Renal cortical epithelial cell (primary cell): ENCODE data around the gene MYO18A. TPM values are rescaled to one million over a fixed set of nuclear protein-coding genes. Genes with fewer than 3 reads are reported as not detected.

Source experiments
- DNase-seq: peaks from one replicate; pipeline ENCODE4 v3.0.0-alpha.2; 2011; ENCODE audit warnings: low read depth
- total RNA-seq: library from RNA; depleted of rRNA; stranded (reverse); fragments of >200 nt; gene quantifications from 2 replicates; pipeline ENCODE4 v1.2.3, GENCODE V29; 2014

The MYO18A gene
- total RNA-seq, 1 donor from 2014 or later, result 65.5 TPM

GRCh38 chr17:29168079-29168758 is 12.0 kb downstream of the MYO18A start:
- DNase-seq, result no peak

- no peak for DNase-seq
Observed at GRCh38 chr17:29167393-29168078, 12.7 kb downstream of the MYO18A start.

- DNase-seq, result no peak
Observed at GRCh38 chr17:29166507-29166887, 13.7 kb downstream of the MYO18A start.

- no peak for DNase-seq
Observed at GRCh38 chr17:29165800-29166506, 14.2 kb downstream of the MYO18A start.

- DNase-seq, result no peak
Observed at GRCh38 chr17:29165261-29165660, 14.9 kb downstream of the MYO18A start.

DNA sequence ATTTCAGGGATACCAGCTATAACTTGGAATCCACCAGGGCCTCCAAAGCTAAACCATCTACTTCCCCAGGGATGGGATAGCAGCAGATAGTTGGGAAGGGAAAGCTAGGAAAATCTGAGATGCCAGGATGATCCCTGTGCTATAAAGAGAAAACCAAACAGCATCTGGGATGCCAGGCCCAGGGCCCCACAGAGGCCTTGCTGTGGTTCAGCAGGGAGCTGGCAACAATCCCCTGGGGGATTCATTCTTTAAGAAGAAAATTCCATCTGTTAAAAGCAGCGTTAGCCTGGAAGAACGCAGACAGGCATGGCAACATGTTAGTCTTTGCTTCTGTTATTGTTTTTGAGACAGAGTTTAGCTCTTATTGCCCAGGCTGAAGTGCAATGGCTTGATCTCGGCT is 16.6 kb downstream of the MYO18A start:
- DNase-seq, result no peak

GRCh38 chr17:29162909-29163341 is 17.3 kb downstream of the MYO18A start:
- no peak for DNase-seq

DNA sequence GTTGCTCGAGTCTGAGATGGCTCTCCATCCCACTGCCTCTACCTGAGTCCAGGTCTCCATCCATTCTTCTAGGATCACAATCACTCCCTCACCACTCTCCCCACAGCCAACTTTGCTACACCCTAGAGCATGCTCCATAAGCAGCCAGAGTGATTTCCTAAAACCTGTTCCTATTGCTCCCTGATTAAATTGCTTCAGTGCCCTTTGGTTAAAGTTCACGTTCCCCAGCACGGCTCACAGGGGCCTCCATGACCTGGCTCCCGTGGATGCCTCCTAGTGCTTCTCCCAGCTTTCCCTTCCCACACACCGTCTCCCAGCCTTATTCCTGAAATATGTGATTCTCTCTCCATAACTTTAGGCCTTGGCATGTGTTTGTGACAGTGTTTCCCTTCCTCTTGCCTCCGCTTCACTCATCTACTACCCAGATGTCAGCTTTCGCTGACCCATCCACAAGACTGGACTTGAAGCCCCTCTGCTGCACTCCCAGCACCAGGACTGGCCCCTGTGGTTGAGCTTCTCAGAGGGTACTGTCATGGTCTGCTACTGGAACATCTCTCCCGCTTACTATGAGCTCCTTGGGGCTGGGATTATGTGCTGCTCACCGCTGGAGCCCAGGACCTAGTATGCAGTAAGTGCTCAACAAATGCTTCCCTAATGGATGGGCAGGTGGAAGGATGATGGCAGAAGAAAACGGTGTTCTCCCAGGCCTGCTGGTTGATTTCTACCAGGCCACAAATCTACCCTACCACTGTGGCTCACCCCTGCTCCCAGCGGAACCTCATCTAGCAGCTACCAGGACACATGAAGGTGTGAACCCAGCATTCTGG is 17.9 kb downstream of the MYO18A start:
- no peak for DNase-seq

GRCh38 chr17:29160253-29160652 is 19.9 kb downstream of the MYO18A start:
- DNase-seq, result no peak

GRCh38 chr17:29159306-29159860 is 20.8 kb downstream of the MYO18A start:
- DNase-seq, result no peak

GRCh38 chr17:29158488-29159275 is 21.5 kb downstream of the MYO18A start:
- peak; percentile 69 for DNase-seq

GRCh38 chr17:29158096-29158487 is 22.1 kb downstream of the MYO18A start:
- DNase-seq, result no peak

DNA sequence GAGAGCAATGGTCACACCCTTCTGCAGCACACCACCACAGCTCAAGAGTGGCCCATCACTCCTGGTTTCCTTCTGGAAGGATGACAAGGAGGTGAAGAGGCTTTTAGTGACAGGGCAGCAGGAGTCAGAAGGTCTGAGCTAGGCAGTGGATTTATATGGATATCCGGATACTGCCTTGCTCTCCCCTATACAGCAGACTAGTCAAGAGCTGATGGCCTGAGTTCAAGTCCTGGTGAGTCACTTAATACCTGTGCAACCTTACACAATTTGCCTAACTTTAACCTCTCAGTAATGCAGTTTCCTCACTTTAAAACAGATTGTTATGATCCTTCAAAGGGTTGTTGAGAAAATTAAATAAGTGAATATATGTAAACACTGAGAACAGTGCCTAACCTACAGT is 22.9 kb downstream of the MYO18A start:
- no peak for DNase-seq

GRCh38 chr17:29156781-29157180 is 23.4 kb downstream of the MYO18A start:
- no peak for DNase-seq

DNA sequence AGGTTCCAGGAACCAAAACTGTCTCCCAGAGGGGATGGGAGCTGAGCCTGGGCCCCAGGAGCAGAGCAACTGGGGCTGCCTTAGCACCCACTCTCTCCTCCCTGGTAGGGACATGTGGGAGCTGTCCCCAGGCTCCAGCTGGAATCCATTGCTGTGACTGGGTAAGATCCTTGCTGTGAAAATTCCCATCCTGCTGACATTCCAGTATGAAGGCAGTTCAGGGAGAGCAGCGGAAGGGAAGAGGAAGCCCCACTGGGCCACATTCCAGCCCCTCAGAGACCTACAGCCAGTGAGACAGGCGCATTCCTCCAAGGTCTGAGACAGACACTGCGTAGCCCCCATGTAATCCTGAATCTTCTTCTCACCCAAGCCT is 24.2 kb downstream of the MYO18A start:
- DNase-seq, result no peak

GRCh38 chr17:29155227-29155965 is 24.8 kb downstream of the MYO18A start:
- DNase-seq, result peak; percentile 80

- no peak for DNase-seq
Observed at GRCh38 chr17:29154516-29155226, 25.5 kb downstream of the MYO18A start.

DNA sequence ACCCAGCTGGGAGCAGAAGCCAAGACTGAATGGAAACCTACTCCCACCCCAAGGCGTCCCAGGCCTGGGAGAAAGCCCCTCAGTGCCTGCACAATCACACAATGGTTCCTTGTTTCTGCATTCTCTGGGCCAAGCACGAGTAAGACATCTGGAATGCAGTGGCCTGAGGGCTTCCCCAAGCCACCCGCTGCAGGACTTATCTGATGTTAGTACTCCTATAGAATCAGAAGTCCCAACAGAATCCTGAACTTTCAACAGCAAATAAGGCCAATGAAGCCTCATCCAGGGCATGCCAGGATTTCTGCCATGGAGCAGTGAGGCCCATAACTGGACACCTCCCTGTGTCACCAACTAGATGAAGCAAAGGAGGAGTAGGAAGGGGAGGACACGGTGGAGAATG is 28.6 kb downstream of the MYO18A start:
- DNase-seq, result peak; percentile 66

DNA sequence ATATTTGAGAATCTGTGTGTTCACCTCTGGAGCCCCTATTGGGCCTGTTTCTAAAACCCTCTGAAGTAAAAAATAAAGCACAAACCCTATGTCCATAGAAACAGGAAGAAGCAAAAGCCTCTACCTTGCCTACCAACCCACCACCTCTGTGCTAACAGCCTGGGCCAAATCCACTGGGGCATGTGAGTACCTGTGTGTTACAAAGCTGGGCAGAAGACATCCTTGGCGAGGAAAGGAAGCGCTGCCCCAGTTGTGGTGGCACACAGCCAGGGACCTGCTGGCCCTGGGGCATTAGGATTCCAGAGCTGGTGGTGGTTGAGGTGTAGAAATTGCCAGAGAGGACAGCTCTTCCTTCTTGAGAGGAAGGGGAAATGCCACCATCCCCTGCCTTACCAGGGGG is 30.0 kb downstream of the MYO18A start:
- DNase-seq, result peak; percentile 21
